OCI-LY7 (cell line): ENCODE results near the gene TEDC1.

Source experiments
- CTCF ChIP-seq: fragments of 200-600 bp; sonication (generic); conservative IDR thresholded peaks from 2 replicates; pipeline ENCODE4 v1.5.1; 2014; ENCODE audit warnings: mild to moderate bottlenecking, antibody characterized with exemption, low read length, moderate library complexity, mixed read lengths
- EZH2phosphoT487 ChIP-seq: fragments of 200-600 bp; sonication (generic); IDR thresholded peaks from 2 replicates; pipeline ENCODE4 v1.6.1; 2018; ENCODE audit warnings: low read depth, borderline replicate concordance, mild to moderate bottlenecking, mixed run types, antibody characterized with exemption, low read length, moderate library complexity, mixed read lengths

- TF ChIP-seq CTCF (no peak), EZH2phosphoT487 (no peak)
These were observed 50.3 kb downstream of the TEDC1 start for GRCh38 chr14:105541218-105541875.
